HepG2 (cell line): ENCODE measurements around the gene KIF26B. TPM values are rescaled to one million over a fixed set of nuclear protein-coding genes. Genes with fewer than 3 reads are reported as not detected.

Experiments used
- ATAC-seq: fragments of 200-7000 bp; cut with Tn5 transposase; 3 replicates; pipeline ENCODE4 v1.9.1; 2020; ENCODE audit warnings: mild to moderate bottlenecking, moderate library complexity
- BruUV-seq: library from RNA; stranded (reverse); fragments of 400-500 nt; replicated peaks from 2 replicates; lab custom pipeline; 2021; lab: Mats Ljungman, UMichigan
- CTCF ChIA-PET: fragments of 300-600 bp; formaldehyde crosslinking; extraction: SDS; loops from one replicate; lab custom pipeline; 2021; ENCODE audit warnings: low total read pairs, inconsistent platforms, low intra/inter-chr PET ratio; lab: Yijun Ruan, JAX
- POLR2A ChIA-PET: fragments of 350-600 bp; sonication (Branson Sonifier 250); formaldehyde crosslinking; loops from one replicate; lab custom pipeline; 2020; ENCODE audit warnings: antibody characterized with exemption, inconsistent platforms; lab: Yijun Ruan, JAX
- DNase-seq: peaks from one replicate; pipeline ENCODE4 v3.0.0-alpha.2; 2015; ENCODE audit warnings: low spot score
- FAIRE-seq: peaks from 3 replicates; lab custom pipeline; 2011; peaks lifted over from hg19 to GRCh38; lab: Jason Lieb, UNC
- H2AFZ ChIP-seq: one replicate; pipeline ENCODE4 v1.6.1; 2011; ENCODE audit warnings: low read length, inconsistent platforms
- H3K27ac ChIP-seq: fragments of 300-600 bp; 3 replicates; pipeline ENCODE4 v1.8.0; 2011; ENCODE audit warnings: mixed run types, mild to moderate bottlenecking, mixed read lengths, low read length, inconsistent platforms; ENCODE audit not compliant: insufficient read depth; ENCODE audit errors: extremely low read length
- H3K27me3 ChIP-seq, 2 experiments: fragments of 200-600 bp in 1 of 2; 2 replicates in 1 of 2; 3 replicates in 1 of 2; pipeline versions ENCODE4 v1.6.0 to v1.8.0; 2011; ENCODE audit warnings: low read length in 2 of 2, mild to moderate bottlenecking in 2 of 2, moderate library complexity in 2 of 2, inconsistent platforms in 1 of 2; ENCODE audit not compliant: insufficient read depth in 2 of 2, control insufficient read depth in 1 of 2
- H3K36me3 ChIP-seq, 2 experiments: fragments of 200-600 bp in 1 of 2; replicated peaks in 1 of 2; 2 replicates in 1 of 2; 3 replicates in 1 of 2; pipeline versions ENCODE4 v1.5.1 to v1.8.0; 2011; ENCODE audit warnings: low read length in 2 of 2, inconsistent platforms in 1 of 2; ENCODE audit not compliant: insufficient read depth in 2 of 2, control insufficient read depth in 1 of 2
- H3K4me1 ChIP-seq: 2 replicates; pipeline ENCODE4 v1.5.1; 2012; ENCODE audit warnings: low read length, inconsistent platforms; ENCODE audit not compliant: insufficient read depth
- H3K4me2 ChIP-seq: 2 replicates; pipeline ENCODE4 v1.6.0; 2011; ENCODE audit warnings: low read depth, low read length, inconsistent platforms
- H3K4me3 ChIP-seq, 3 experiments: fragments of 200-600 bp in 1 of 3; sonication (generic), shearing (Covaris generic) in 1 of 3; replicated peaks in 1 of 3; 2 replicates each; pipeline ENCODE4 v1.5.1; 2011 to 2016; ENCODE audit warnings: low read length in 3 of 3, inconsistent platforms in 2 of 3, low read depth in 2 of 3, mild to moderate bottlenecking in 2 of 3, control low read depth in 1 of 3, mixed read lengths in 1 of 3; ENCODE audit not compliant: insufficient read depth in 1 of 3
- H3K79me2 ChIP-seq: one replicate; pipeline ENCODE4 v1.6.1; 2011; ENCODE audit warnings: low read length, inconsistent platforms; ENCODE audit not compliant: insufficient read depth
- H3K9ac ChIP-seq: 2 replicates; pipeline ENCODE4 v1.6.0; 2011; ENCODE audit warnings: mild to moderate bottlenecking, low read depth, low read length, inconsistent platforms; ENCODE audit not compliant: insufficient read depth
- H3K9me3 ChIP-seq: 2 replicates; pipeline ENCODE4 v1.5.1; 2012; ENCODE audit warnings: mild to moderate bottlenecking, low read length
- H4K20me1 ChIP-seq: 2 replicates; pipeline ENCODE4 v1.6.0; 2011; ENCODE audit warnings: inconsistent platforms, mild to moderate bottlenecking, low read length, moderate library complexity; ENCODE audit not compliant: insufficient read depth
- HDAC1 ChIP-seq: sonication (generic); formaldehyde crosslinking; IDR thresholded peaks from 2 replicates; pipeline ENCODE4 v1.5.1; 2020; ENCODE audit warnings: mild to moderate bottlenecking, missing genetic modification reagents
- STAG1 ChIP-seq: sonication (generic); formaldehyde crosslinking; IDR thresholded peaks from 2 replicates; pipeline ENCODE4 v1.4.0; 2020; ENCODE audit warnings: missing genetic modification reagents
- ZSCAN31 ChIP-seq: sonication (generic); formaldehyde crosslinking; IDR thresholded peaks from 2 replicates; pipeline ENCODE4 v1.5.0; 2020; ENCODE audit warnings: low read depth, mild to moderate bottlenecking, missing genetic modification reagents
- WGBS: methylation state at CpG from one replicate; pipeline ENCODE4 v1.1.6; 2017; ENCODE audit warnings: low lambda C conversion rate; 5-methylcytosine and 5-hydroxymethylcytosine counted together
- in situ Hi-C: cut with HindIII; loops from 2 replicates; pipeline ENCODE4 v1.10.0; 2017; ENCODE audit warnings: low pct_unique_long_range_greater_than_20kb; ENCODE audit not compliant: extremely low pct_ligation_motif_present
- intact Hi-C: fragments of 100-400 bp; cut with micrococcal nuclease; formaldehyde crosslinking; loops from one replicate; pipeline ENCODE4 v1.10.0; 2022; ENCODE audit not compliant: unreplicated experiment
- polyA plus RNA-seq, 8 experiments: library from polyadenylated mRNA; depleted of rRNA in 3 of 8; stranded (reverse) in 7 of 8; unstranded in 1 of 8; fragments of >200 nt; fragmentation: Illumina TruSeq in 4 of 8; extraction: Trizol in 4 of 8; gene quantifications; 2 replicates each; pipeline versions ENCODE4 v1.2.1 to v1.2.3, GENCODE V29; 2011 to 2016; ENCODE audit warnings: low read depth in 4 of 8, missing spikeins in 1 of 8, mixed read lengths in 1 of 8; ENCODE audit not compliant: insufficient read depth in 1 of 8
- total RNA-seq, 5 experiments: library from RNA; depleted of rRNA; stranded (reverse); fragments of >200 nt; fragmentation: Illumina TruSeq; extraction: Trizol; gene quantifications; 2 replicates each; pipeline ENCODE4 v1.2.3, GENCODE V29; 2016; ENCODE audit warnings: low read depth in 1 of 5
- TF ChIP-seq, protein P1 (sequence below): sonication (generic); formaldehyde crosslinking; IDR thresholded peaks from 2 replicates; pipeline ENCODE4 v1.4.0; 2020; ENCODE audit warnings: missing genetic modification reagents, borderline replicate concordance

Gene KIF26B
- total and polyA plus RNA-seq, 2 of the 13 experiments (the other 11 are each of a cell fraction or from before 2014, with no cell fraction given) = 0.08 to 0.09 TPM

GRCh38 chr1:245677461-245678240, 522.9 kb downstream of the KIF26B start:
- in situ Hi-C loops = no loop called here
- Histone ChIP-seq H3K9ac (no peak overlapping the region), H3K4me1 (no peaks in the 10 kb centered on the region), H3K4me3 (no peak overlapping the region), H3K9me3 (no peaks in the 10 kb centered on the region), H2AFZ (no peak overlapping the region), H3K79me2 (no peaks in the 10 kb centered on the region), H3K27me3 (no peaks in the 10 kb centered on the region), H4K20me1 (no peaks in the 10 kb centered on the region), H3K36me3 (no peaks in the 10 kb centered on the region), H3K27ac (no peak overlapping the region), H3K4me2 (no peak overlapping the region)
- DNase-seq (no peak), FAIRE-seq (no peak), ATAC-seq (no peak)
- peak; percentile 14; the same call in 1 of the 2 replicates for TF ChIP-seq STAG1
- no peak for TF ChIP-seq ZSCAN31 (CRISPR knock-in tag)
- TF ChIP-seq HDAC1 (CRISPR knock-in tag) = no peak
- TF ChIP-seq, protein P1, sequence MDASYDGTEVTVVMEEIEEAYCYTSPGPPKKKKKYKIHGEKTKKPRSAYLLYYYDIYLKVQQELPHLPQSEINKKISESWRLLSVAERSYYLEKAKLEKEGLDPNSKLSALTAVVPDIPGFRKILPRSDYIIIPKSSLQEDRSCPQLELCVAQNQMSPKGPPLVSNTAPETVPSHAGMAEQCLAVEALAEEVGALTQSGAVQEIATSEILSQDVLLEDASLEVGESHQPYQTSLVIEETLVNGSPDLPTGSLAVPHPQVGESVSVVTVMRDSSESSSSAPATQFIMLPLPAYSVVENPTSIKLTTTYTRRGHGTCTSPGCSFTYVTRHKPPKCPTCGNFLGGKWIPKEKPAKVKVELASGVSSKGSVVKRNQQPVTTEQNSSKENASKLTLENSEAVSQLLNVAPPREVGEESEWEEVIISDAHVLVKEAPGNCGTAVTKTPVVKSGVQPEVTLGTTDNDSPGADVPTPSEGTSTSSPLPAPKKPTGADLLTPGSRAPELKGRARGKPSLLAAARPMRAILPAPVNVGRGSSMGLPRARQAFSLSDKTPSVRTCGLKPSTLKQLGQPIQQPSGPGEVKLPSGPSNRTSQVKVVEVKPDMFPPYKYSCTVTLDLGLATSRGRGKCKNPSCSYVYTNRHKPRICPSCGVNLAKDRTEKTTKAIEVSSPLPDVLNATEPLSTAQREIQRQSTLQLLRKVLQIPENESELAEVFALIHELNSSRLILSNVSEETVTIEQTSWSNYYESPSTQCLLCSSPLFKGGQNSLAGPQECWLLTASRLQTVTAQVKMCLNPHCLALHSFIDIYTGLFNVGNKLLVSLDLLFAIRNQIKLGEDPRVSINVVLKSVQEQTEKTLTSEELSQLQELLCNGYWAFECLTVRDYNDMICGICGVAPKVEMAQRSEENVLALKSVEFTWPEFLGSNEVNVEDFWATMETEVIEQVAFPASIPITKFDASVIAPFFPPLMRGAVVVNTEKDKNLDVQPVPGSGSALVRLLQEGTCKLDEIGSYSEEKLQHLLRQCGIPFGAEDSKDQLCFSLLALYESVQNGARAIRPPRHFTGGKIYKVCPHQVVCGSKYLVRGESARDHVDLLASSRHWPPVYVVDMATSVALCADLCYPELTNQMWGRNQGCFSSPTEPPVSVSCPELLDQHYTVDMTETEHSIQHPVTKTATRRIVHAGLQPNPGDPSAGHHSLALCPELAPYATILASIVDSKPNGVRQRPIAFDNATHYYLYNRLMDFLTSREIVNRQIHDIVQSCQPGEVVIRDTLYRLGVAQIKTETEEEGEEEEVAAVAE = no peak
- POLR2A ChIA-PET = no interaction called here
- intact Hi-C loops = no loop called here
- WGBS = 53% methylated on average over 9 of the region's 9 CpGs
- no TSS peak for BruUV-seq
- CTCF ChIA-PET = no interaction called here
